Keratinocyte (primary cell): ENCODE results near the gene SMARCD1. TPM values are rescaled to one million over a fixed set of nuclear protein-coding genes. Genes with fewer than 3 reads are reported as not detected.

Experiments used
- DNase-seq: peaks from one replicate; pipeline ENCODE4 v3.0.0-alpha.2; 2011; ENCODE audit warnings: low read depth, missing footprints, low spot score
- FAIRE-seq: peaks from 2 replicates; lab custom pipeline; 2011; peaks lifted over from hg19 to GRCh38; lab: Jason Lieb, UNC
- H2AFZ ChIP-seq: 2 replicates; pipeline ENCODE4 v1.6.0; 2012; ENCODE audit warnings: low read length, control low read depth, inconsistent platforms; ENCODE audit not compliant: control insufficient read depth
- H3K27ac ChIP-seq: 2 replicates; pipeline ENCODE4 v1.5.1; 2011; ENCODE audit warnings: low read length; ENCODE audit not compliant: control insufficient read depth, insufficient read depth
- H3K27me3 ChIP-seq: 3 replicates; pipeline ENCODE4 v1.6.0; 2011; ENCODE audit warnings: low read length; ENCODE audit not compliant: control insufficient read depth, insufficient read depth; ENCODE audit errors: extremely low read depth
- H3K36me3 ChIP-seq, 2 experiments: 2 replicates in 1 of 2; 3 replicates in 1 of 2; pipeline ENCODE4 v1.5.1; 2011; ENCODE audit warnings: low read length in 2 of 2, mild to moderate bottlenecking in 1 of 2; ENCODE audit not compliant: control insufficient read depth in 2 of 2, insufficient read depth in 2 of 2; ENCODE audit errors: extremely low read depth in 1 of 2
- H3K4me1 ChIP-seq: 3 replicates; pipeline ENCODE4 v1.5.1; 2011; ENCODE audit warnings: low read length; ENCODE audit not compliant: control insufficient read depth, insufficient read depth; ENCODE audit errors: extremely low read depth
- H3K4me2 ChIP-seq: 3 replicates; pipeline ENCODE4 v1.6.0; 2011; ENCODE audit warnings: low read depth, low read length; ENCODE audit not compliant: control insufficient read depth, insufficient read depth; ENCODE audit errors: extremely low read depth
- H3K4me3 ChIP-seq, 3 experiments: fragments of 200-600 bp in 1 of 3; sonication (generic) in 1 of 3; 2 replicates in 2 of 3; 3 replicates in 1 of 3; pipeline ENCODE4 v1.5.1; 2011 to 2016; ENCODE audit warnings: low read length in 3 of 3, mild to moderate bottlenecking in 3 of 3, control low read depth in 2 of 3, inconsistent platforms in 1 of 3, low read depth in 1 of 3, mixed read lengths in 1 of 3, mixed run types in 1 of 3, moderate library complexity in 1 of 3; ENCODE audit not compliant: control insufficient read depth in 2 of 3, insufficient read depth in 2 of 3; ENCODE audit errors: extremely low read depth in 1 of 3
- H3K79me2 ChIP-seq: 2 replicates; pipeline ENCODE4 v1.6.0; 2012; ENCODE audit warnings: low read length; ENCODE audit not compliant: control insufficient read depth, insufficient read depth
- H3K9ac ChIP-seq: 3 replicates; pipeline ENCODE4 v1.6.0; 2011; ENCODE audit warnings: low read length; ENCODE audit not compliant: control insufficient read depth, insufficient read depth; ENCODE audit errors: extremely low read depth
- H3K9me1 ChIP-seq: 3 replicates; pipeline ENCODE4 v1.6.0; 2011; ENCODE audit warnings: low read length; ENCODE audit not compliant: control insufficient read depth, insufficient read depth; ENCODE audit errors: extremely low read depth
- H3K9me3 ChIP-seq: 2 replicates; pipeline ENCODE4 v1.5.1; 2012; ENCODE audit warnings: low read depth, low read length; ENCODE audit not compliant: control insufficient read depth
- H4K20me1 ChIP-seq: 3 replicates; pipeline ENCODE4 v1.6.0; 2011; ENCODE audit warnings: low read length; ENCODE audit not compliant: control insufficient read depth, insufficient read depth; ENCODE audit errors: extremely low read depth
- CTCF ChIP-seq, 3 experiments: IDR thresholded peaks in 1 of 3; conservative IDR thresholded peaks in 1 of 3; optimal IDR thresholded peaks in 1 of 3; 2 replicates in 2 of 3; 3 replicates in 1 of 3; pipeline versions ENCODE3 to v1.5.1; 2011; ENCODE audit warnings: low read length in 3 of 3, mild to moderate bottlenecking in 3 of 3, moderate library complexity in 2 of 3, control low read depth in 1 of 3, inconsistent platforms in 1 of 3; ENCODE audit not compliant: insufficient read depth in 2 of 3; ENCODE audit errors: extremely low read depth in 1 of 3
- EZH2 ChIP-seq: IDR thresholded peaks from one replicate; pipeline ENCODE4 v1.6.1; 2012; ENCODE audit warnings: inconsistent platforms, mild to moderate bottlenecking, low read length, moderate library complexity
- dilution Hi-C: fragments of 300-500 bp; cut with MboI; formaldehyde crosslinking; loops from one replicate; pipeline ENCODE4 v1.7.0; 2020; ENCODE audit warnings: low sequenced_read_pairs; ENCODE audit not compliant: extremely low pct_ligation_motif_present
- polyA plus RNA-seq, 5 experiments: library from polyadenylated mRNA; depleted of rRNA in 3 of 5; stranded (reverse) in 3 of 5; stranded (forward) in 1 of 5; unstranded in 1 of 5; fragments of >200 nt; gene quantifications; 1 replicate in 1 of 5; 2 replicates in 3 of 5; 3 replicates in 1 of 5; pipeline versions ENCODE4 v1.2.1 to v1.2.3, GENCODE V29; 2011 to 2012; ENCODE audit warnings: missing spikeins in 2 of 5, low read depth in 1 of 5, low replicate concordance in 1 of 5

The SMARCD1 gene
- polyA plus RNA-seq, 1 donor (not counting 4 experiments of a cell fraction or from before 2014, with no cell fraction given), result 56.6 TPM

DNA sequence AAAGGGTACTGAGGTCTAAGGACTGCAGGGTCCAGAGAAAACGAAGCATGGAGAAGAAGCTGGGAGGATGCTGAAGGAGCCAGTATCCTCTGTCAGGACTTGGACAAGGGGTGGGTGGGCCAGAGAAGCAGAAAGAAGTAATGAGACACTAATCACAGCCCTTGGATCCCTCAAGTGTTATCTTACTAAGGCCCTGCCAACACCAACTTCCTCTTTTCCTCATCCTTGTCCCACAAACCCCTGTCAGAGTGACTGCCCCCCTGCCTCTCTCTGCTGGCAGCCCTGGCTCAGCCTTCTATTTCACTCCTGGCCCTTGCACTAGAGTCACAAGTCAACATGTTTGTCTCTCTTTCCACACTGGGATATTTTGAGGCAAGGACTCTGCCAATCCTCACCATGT is 31.6 kb upstream of the SMARCD1 start:
- dilution Hi-C loops, result loop anchor here (25.0 kb wide), 1 partner anchor 191 kb away; no protein-coding TSS in a partner anchor
- no peak for FAIRE-seq

DNA sequence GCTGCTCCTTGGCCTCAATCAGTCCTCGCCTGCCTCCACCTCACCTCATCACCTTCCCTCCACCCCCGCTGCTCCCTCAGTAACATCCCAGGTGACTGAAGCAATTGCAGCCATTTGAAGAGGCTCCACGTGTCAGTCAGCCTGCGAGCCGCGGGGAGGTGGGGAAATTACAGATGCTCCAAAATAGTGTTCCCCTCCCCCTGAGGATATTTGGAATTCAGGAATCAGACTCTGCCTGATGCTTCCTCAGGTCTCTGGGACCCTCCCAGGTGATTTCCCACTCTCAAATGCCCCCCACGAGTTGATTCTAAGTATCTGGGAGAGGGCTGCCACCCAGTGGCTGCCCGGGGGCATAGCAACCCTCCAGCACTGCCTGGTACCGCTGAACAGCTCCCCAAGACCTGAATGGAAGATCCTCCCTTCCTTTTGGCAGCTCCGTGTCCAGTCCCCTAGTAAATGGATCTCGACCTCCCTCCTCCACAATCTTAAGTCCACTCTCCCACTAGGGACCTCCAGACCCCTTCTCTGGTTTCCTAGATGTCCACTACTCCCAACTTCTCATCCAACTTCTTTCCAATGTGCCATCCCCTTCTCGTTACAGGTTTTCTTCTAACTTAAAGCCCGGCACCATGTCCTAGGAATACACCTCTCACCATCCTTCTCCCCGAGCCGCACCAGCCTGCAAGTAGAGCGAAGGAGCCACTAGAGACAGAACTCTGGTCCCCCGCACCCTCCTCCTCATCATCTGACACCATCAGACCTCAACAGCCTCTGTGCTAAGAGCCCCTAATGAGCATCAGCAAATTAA is 29.1 kb upstream of the SMARCD1 start:
- peak overlapping the region in 1 of 3 experiments; percentile 45 for H3K4me3 ChIP-seq
- no peak overlapping the region for H3K9ac ChIP-seq
- dilution Hi-C loops, result loop anchor here (25.0 kb wide), 1 partner anchor 194 kb away; no protein-coding TSS in a partner anchor
- peak; percentile 94 to 97 (median 97) for TF ChIP-seq CTCF (optimal IDR thresholded peaks at IDR 0.05 in 1 of 3, IDR thresholded peaks at IDR 0.05 in 1 of 3, conservative IDR thresholded peaks at IDR 0.05 in 1 of 3; ENCODE audit: extremely low read depth in 1 of 3, insufficient read depth in 2 of 3, low read length in 3 of 3)
- no peak for TF ChIP-seq EZH2
- H3K27me3 ChIP-seq, result peaks cover 16% of the 10 kb centered on the region
- H3K9me1 ChIP-seq, result no peaks in the 10 kb centered on the region
- no peaks in the 10 kb centered on the region for H3K79me2 ChIP-seq
- H3K27ac ChIP-seq, result no peak overlapping the region
- H3K36me3 ChIP-seq, result no peaks in the 10 kb centered on the region
- peak overlapping the region; percentile 12 for H2AFZ ChIP-seq
- H3K4me2 ChIP-seq, result peak overlapping the region; percentile 78
- no peaks in the 10 kb centered on the region for H4K20me1 ChIP-seq
- DNase-seq (no peak), FAIRE-seq (peak; percentile 93)
- peaks cover 5% of the 10 kb centered on the region for H3K4me1 ChIP-seq
- no peaks in the 10 kb centered on the region for H3K9me3 ChIP-seq

More for the DNA sequence above, 31.6 kb upstream of the SMARCD1 start:
- Histone ChIP-seq H2AFZ (no peak overlapping the region), H3K9me3 (no peaks in the 10 kb centered on the region), H3K9me1 (no peaks in the 10 kb centered on the region), H3K4me3 (no peak overlapping the region), H3K79me2 (no peaks in the 10 kb centered on the region), H3K27ac (no peak overlapping the region), H3K36me3 (no peaks in the 10 kb centered on the region), H3K4me2 (no peak overlapping the region), H3K9ac (no peak overlapping the region), H4K20me1 (no peaks in the 10 kb centered on the region), H3K4me1 (peaks cover 5% of the 10 kb centered on the region), H3K27me3 (peaks cover 22% of the 10 kb centered on the region)
- TF ChIP-seq CTCF (optimal IDR thresholded peaks at IDR 0.05 in 1 of 3, IDR thresholded peaks at IDR 0.05 in 1 of 3, conservative IDR thresholded peaks at IDR 0.05 in 1 of 3; ENCODE audit: extremely low read depth in 1 of 3, insufficient read depth in 2 of 3, low read length in 3 of 3) (no peak), EZH2 (no peak)
- no peak for DNase-seq
